T-helper 2 cell treated with Interferon-gamma antibody and Interleukin-4, amounts not matched to agents 5 μg/mL and 100 μg/mL, for 36 hours (primary cell): ENCODE data around the gene PLD3.
A peak's percentile ranks its signal among the peaks of the same experiment; 100 is the strongest.

Source experiments
- DNase-seq: peaks from one replicate; pipeline ENCODE4 v3.0.0; 2021; ENCODE audit warnings: low spot score
- H3K27ac Mint-ChIP-seq: one replicate; pipeline ENCODE4 v1.8.0; 2021; ENCODE audit warnings: mild to moderate bottlenecking, mixed read lengths
- H3K27me3 Mint-ChIP-seq: one replicate; pipeline ENCODE4 v1.8.0; 2021; ENCODE audit warnings: low read depth, mixed read lengths
- H3K36me3 Mint-ChIP-seq: one replicate; pipeline ENCODE4 v1.8.0; 2021; ENCODE audit warnings: low read depth, mixed read lengths
- H3K4me1 Mint-ChIP-seq: one replicate; pipeline ENCODE4 v1.8.0; 2021; ENCODE audit warnings: low read depth, mixed read lengths
- H3K4me3 Mint-ChIP-seq: one replicate; pipeline ENCODE4 v1.8.0; 2022; ENCODE audit warnings: mild to moderate bottlenecking, moderate library complexity, mixed read lengths
- H3K9me3 Mint-ChIP-seq: one replicate; pipeline ENCODE4 v1.8.0; 2021; ENCODE audit warnings: mixed read lengths

Gene PLD3

DNA sequence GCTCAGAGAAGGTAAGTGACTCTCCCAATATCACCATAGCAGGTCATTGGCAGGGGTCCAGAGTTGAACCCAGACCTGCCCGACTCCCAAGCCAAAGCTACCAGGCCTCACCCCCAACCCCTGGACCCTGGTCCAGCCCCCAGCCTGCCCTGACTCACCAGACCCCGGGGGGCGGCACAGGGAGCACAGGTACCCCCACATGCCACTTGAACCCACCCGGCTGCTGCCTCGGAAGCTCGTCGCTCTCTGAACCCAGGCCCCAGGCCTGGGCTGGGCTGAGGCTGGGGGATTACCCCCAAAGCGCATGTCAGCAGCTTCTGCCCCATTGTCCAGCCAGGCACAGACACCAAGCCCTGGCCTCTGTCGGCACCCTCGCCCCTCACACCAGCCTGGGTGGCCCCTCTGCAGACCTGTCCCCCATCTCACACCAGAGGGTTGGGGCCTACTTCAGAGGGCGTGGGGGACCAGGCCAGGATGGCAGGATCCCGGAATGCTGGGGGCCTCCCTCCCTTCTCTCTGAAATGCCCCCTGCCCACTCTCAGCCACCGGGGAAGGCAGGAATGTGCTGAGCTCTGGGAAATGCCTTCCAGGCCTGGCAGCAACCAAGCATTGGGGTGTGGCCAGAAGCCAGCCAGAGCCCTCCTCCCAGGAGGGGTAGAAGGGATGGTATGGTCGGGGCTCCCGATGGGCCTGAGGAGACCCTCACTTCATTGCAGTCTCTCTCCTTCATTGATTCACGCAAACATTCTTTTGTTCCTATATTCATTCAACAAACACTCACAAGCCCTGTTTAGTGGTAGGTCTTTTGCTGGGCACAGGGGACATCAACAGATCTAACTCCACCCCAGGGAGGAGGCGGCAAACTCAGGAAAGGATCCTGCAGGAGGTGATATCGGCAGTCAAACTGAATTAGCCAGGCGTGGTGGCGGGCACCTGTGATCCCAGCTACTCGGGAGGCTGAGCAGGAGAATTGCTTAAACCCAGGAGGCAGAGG lies 66.3 kb downstream of the PLD3 start:
- Mint-ChIP-seq H3K4me3 (no peak overlapping the region), H3K36me3 (no peaks in the 10 kb centered on the region), H3K27ac (no peak overlapping the region), H3K4me1 (peaks cover 19% of the 10 kb centered on the region), H3K27me3 (no peaks in the 10 kb centered on the region), H3K9me3 (no peaks in the 10 kb centered on the region)
- DNase-seq, result no peak

DNA sequence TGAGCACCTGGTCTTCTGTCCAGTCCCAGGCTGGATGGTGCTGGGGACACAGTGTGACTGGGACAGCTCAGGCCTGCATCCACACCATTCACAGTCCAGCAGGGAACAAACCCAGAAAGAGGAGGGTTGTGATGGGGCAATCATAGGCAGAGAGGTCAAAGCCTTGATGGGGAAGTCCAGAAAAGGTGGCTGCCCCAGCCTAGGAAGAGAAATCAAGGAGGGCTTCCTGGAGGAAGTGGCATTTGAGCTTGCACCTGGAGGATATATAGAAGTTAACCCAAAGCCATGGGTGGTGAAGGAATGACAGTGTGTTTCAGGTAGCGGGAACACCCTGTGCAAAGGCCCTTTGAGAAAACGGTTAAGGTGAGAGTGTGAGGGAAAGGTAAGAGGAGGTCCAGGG lies 67.3 kb downstream of the PLD3 start:
- Mint-ChIP-seq H3K27ac (no peak overlapping the region), H3K27me3 (no peaks in the 10 kb centered on the region), H3K36me3 (no peaks in the 10 kb centered on the region), H3K4me3 (no peak overlapping the region), H3K4me1 (peaks cover 22% of the 10 kb centered on the region), H3K9me3 (no peaks in the 10 kb centered on the region)
- no peak for DNase-seq

- Mint-ChIP-seq H3K27ac (peak overlapping the region; percentile 74), H3K27me3 (no peaks in the 10 kb centered on the region), H3K36me3 (peaks cover 3% of the 10 kb centered on the region), H3K4me1 (peaks cover 25% of the 10 kb centered on the region), H3K9me3 (no peaks in the 10 kb centered on the region), H3K4me3 (peak overlapping the region; percentile 15)
- no peak for DNase-seq
Measured at GRCh38 chr19:40416918-40417642, 68.6 kb downstream of the PLD3 start.

- Mint-ChIP-seq H3K27ac (peak overlapping the region; percentile 3), H3K4me1 (peaks cover 28% of the 10 kb centered on the region), H3K9me3 (no peaks in the 10 kb centered on the region), H3K27me3 (no peaks in the 10 kb centered on the region), H3K4me3 (no peak overlapping the region), H3K36me3 (peaks cover 7% of the 10 kb centered on the region)
- no peak for DNase-seq
Measured at GRCh38 chr19:40417643-40417981, 69.1 kb downstream of the PLD3 start.

GRCh38 chr19:40418040-40418439 lies 69.5 kb downstream of the PLD3 start:
- H3K9me3 Mint-ChIP-seq, result no peaks in the 10 kb centered on the region
- DNase-seq, result no peak
- no peak overlapping the region for H3K4me3 Mint-ChIP-seq
- no peaks in the 10 kb centered on the region for H3K27me3 Mint-ChIP-seq
- peaks cover 7% of the 10 kb centered on the region for H3K36me3 Mint-ChIP-seq
- peaks cover 29% of the 10 kb centered on the region for H3K4me1 Mint-ChIP-seq
- H3K27ac Mint-ChIP-seq, result peak overlapping the region; percentile 11

DNA sequence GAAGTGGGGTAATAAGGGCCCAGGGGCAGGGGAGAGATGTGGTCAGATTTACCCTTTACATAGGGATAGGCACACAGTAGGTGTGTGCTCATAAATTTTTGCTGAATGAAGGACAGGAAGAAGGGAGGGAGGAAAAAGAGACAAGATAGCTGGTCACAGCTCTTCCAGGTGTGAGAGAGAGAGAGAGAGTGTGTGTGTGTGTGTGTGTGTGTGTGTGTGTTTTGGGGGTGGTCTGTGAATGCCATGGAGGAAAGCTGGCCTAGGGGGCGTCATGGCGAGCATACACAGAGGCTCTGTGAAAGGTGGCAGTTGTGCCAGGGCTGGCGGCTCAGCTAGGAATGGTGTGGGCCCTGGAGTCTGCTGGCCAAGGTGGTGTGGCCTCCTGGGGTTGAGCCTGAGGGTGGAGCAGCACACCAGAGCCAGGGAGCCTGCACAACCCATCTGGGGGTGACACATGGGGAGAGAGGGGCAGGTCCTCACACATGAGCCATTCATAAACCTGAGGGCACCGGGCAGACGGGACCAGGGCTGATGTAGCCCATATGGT lies 70.6 kb downstream of the PLD3 start:
- peak overlapping the region; percentile 78 for H3K4me3 Mint-ChIP-seq
- no peaks in the 10 kb centered on the region for H3K9me3 Mint-ChIP-seq
- no peaks in the 10 kb centered on the region for H3K27me3 Mint-ChIP-seq
- H3K27ac Mint-ChIP-seq, result peak overlapping the region; percentile 75
- no peak for DNase-seq
- peaks cover 27% of the 10 kb centered on the region for H3K4me1 Mint-ChIP-seq
- H3K36me3 Mint-ChIP-seq, result peaks cover 7% of the 10 kb centered on the region

DNA sequence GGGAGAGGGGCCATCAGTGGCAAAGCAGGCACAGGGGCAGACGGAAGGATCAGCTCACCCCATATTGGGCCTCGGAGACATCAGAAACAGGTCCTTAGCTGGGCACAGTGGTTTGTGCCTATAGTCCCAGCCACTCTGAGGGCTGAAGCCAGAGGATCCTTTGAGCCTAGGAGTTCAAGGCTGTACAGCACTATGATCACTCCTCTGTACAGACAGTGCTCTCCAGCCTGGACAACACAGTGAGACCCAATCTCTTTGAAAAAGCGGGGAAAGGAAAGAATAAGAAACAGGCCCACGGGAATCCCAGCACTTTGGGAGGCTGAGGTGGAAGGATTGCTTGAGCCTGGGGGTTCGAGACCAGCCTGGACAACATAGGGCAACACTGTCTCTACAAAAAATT lies 71.3 kb downstream of the PLD3 start:
- Mint-ChIP-seq H3K4me3 (peak overlapping the region; percentile 78), H3K27ac (peak overlapping the region; percentile 75), H3K4me1 (peaks cover 32% of the 10 kb centered on the region), H3K27me3 (no peaks in the 10 kb centered on the region), H3K9me3 (no peaks in the 10 kb centered on the region), H3K36me3 (peaks cover 7% of the 10 kb centered on the region)
- DNase-seq, result no peak

GRCh38 chr19:40420451-40420765 lies 71.9 kb downstream of the PLD3 start:
- no peak for DNase-seq
- H3K36me3 Mint-ChIP-seq, result peaks cover 7% of the 10 kb centered on the region
- peak overlapping the region; percentile 86 for H3K4me3 Mint-ChIP-seq
- H3K27ac Mint-ChIP-seq, result peak overlapping the region; percentile 91
- peaks cover 32% of the 10 kb centered on the region for H3K4me1 Mint-ChIP-seq
- H3K27me3 Mint-ChIP-seq, result no peaks in the 10 kb centered on the region
- no peaks in the 10 kb centered on the region for H3K9me3 Mint-ChIP-seq

- Mint-ChIP-seq H3K27me3 (no peaks in the 10 kb centered on the region), H3K27ac (peak overlapping the region; percentile 91), H3K36me3 (peaks cover 7% of the 10 kb centered on the region), H3K4me3 (peak overlapping the region; percentile 86), H3K9me3 (no peaks in the 10 kb centered on the region), H3K4me1 (peaks cover 29% of the 10 kb centered on the region)
- DNase-seq, result peak; percentile 74
Measured at GRCh38 chr19:40420766-40421765, 72.6 kb downstream of the PLD3 start.

DNA sequence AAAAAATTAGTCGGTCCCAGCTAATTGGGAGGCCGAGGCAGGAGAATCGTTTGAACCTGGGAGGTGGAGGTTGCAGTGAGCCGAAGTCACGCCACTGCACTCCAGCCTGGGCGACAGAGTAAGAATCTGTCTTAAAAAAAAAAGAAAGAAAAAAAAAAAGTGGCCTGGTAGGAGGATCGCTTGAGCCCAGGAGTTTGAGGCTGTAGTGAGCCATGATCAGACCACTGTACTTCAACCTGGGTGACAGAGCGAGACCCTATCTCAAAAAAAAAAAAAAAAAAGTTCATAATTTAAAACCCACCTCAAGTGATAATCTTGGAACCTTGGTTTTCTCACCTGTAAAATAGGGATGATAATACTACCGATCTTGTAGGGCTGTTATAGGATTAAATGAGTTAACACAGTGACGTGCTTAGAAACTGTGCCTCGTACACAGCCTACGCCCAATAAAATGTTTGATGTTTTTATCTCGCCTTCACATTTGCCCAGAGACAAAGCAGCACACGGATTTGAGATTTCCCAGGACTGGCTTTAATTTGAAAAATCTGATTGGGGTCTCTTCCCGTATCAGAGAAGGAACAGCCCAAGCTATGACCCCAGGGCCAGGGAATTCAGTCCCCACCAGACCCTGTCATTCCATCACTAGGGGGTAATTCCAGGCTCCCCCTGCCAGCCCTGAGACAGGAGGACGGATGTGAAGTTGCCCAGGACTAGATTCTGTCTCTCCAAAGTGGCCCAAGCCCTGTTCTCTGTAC lies 73.7 kb downstream of the PLD3 start:
- H3K4me1 Mint-ChIP-seq, result peaks cover 26% of the 10 kb centered on the region
- peak overlapping the region; percentile 86 for H3K4me3 Mint-ChIP-seq
- peak overlapping the region; percentile 91 for H3K27ac Mint-ChIP-seq
- no peaks in the 10 kb centered on the region for H3K27me3 Mint-ChIP-seq
- no peaks in the 10 kb centered on the region for H3K9me3 Mint-ChIP-seq
- DNase-seq, result no peak
- H3K36me3 Mint-ChIP-seq, result peaks cover 7% of the 10 kb centered on the region

DNA sequence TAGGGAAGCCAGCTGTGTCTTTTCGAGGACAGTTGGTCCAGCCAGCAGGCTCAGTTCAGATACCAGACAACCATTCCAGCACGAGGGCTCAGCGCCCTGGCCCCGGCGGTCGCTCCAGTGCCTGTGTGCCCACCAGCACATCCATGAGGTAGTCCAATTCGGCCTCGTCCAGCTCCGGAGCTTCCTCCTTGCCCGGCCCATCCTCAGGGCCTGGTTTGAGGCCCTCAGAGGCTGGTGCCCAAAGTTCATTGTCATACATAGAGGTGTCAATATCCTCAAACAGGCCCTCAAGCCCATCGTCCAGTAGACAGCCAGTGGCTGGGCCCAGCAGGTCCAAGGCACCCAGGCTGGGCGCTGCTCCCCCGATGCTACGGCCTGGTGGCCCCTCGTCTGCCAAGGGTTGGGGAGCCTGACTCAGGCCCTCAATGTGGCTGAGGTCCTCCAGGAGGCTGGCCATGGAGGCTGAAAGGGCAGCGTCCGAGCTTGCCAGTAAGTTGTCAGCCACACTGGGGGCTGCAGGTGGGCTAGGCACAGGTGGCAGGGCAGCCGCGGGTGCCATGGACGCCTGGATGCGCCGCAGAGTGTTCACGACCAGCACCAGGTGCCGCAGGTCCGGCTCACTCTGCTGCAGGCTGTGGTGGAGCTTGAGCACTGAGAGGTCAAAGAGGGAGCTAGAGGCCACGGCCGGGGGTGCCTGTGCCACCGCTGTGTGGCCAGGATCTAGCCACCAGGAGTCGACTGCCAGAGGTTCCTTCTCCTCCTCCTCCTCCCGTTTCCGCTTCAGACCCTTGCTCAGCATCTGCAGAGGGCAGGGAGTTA lies 74.5 kb downstream of the PLD3 start:
- peaks cover 22% of the 10 kb centered on the region for H3K4me1 Mint-ChIP-seq
- DNase-seq, result no peak

GRCh38 chr19:40423938-40424337 lies 75.4 kb downstream of the PLD3 start:
- no peaks in the 10 kb centered on the region for H3K9me3 Mint-ChIP-seq
- peaks cover 22% of the 10 kb centered on the region for H3K4me1 Mint-ChIP-seq
- H3K27me3 Mint-ChIP-seq, result no peaks in the 10 kb centered on the region
- peak overlapping the region; percentile 47 for H3K4me3 Mint-ChIP-seq
- H3K27ac Mint-ChIP-seq, result peak overlapping the region; percentile 68
- peaks cover 7% of the 10 kb centered on the region for H3K36me3 Mint-ChIP-seq
- no peak for DNase-seq

More for the DNA sequence above, 74.5 kb downstream of the PLD3 start:
- Mint-ChIP-seq H3K36me3 (peaks cover 7% of the 10 kb centered on the region), H3K4me3 (peak overlapping the region; percentile 41), H3K9me3 (no peaks in the 10 kb centered on the region), H3K27ac (no peak overlapping the region), H3K27me3 (no peaks in the 10 kb centered on the region)
